ENCODE measurements around the gene SLC46A2. TPM values are rescaled to one million over a fixed set of nuclear protein-coding genes. Genes with fewer than 3 reads are reported as not detected.

SLC46A2 gene
- total RNA-seq, 1 donor from 2014 or later = not detected

DNA sequence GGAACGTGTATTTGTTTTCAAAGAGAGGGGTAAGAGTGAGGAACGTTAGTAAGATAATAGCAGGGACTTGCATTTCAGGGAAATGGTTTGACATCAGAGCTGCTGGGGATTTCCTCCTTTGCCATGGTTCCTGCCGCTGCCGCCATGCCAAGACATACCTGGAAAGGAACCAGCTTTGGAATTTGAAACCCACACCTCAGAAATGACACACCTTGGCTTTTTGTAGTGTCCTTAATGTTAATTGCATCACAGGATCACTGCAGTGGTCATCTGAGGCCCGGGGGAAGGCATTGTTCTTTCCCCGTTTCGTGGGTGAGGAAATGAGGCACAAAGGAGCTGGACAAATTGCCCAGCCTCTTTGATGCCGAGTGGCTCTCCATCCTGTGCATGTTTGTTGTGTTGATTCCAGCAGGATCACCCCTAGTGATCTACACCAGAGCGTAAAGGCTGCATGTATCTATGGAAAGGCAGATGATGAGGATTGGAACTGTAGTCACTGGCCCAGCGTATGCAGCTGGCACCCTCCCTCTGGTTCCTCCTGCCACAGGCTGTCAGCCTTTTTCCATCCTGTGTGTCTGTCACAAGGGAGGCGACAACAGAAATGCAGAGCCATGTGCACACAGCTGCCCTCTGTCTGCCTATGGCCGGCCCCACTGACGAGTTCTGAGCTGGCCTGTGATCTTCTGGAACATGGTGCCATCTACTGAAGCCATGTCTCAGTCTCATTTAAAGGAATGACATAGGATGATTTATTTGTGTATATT lies 37.8 kb downstream of the SLC46A2 start:
- H3K4me3 Mint-ChIP-seq (ENCODE audit: unreplicated experiment) = no peak overlapping the region
- peaks cover 9% of the 10 kb centered on the region for H3K36me3 Mint-ChIP-seq (ENCODE audit: low read depth, unreplicated experiment)
- H3K27ac Mint-ChIP-seq (ENCODE audit: unreplicated experiment) = peak overlapping the region; percentile 6
- DNase-seq (ENCODE audit: low spot score) = no peak
- H3K4me1 Mint-ChIP-seq (ENCODE audit: unreplicated experiment) = peaks cover 9% of the 10 kb centered on the region
- H3K27me3 Mint-ChIP-seq (ENCODE audit: unreplicated experiment) = peaks cover 8% of the 10 kb centered on the region
- TF ChIP-seq, protein P1, sequence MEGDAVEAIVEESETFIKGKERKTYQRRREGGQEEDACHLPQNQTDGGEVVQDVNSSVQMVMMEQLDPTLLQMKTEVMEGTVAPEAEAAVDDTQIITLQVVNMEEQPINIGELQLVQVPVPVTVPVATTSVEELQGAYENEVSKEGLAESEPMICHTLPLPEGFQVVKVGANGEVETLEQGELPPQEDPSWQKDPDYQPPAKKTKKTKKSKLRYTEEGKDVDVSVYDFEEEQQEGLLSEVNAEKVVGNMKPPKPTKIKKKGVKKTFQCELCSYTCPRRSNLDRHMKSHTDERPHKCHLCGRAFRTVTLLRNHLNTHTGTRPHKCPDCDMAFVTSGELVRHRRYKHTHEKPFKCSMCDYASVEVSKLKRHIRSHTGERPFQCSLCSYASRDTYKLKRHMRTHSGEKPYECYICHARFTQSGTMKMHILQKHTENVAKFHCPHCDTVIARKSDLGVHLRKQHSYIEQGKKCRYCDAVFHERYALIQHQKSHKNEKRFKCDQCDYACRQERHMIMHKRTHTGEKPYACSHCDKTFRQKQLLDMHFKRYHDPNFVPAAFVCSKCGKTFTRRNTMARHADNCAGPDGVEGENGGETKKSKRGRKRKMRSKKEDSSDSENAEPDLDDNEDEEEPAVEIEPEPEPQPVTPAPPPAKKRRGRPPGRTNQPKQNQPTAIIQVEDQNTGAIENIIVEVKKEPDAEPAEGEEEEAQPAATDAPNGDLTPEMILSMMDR (IDR thresholded peaks at IDR 0.05; ENCODE audit: unreplicated experiment) = no peak
- no peaks in the 10 kb centered on the region for H3K9me3 Mint-ChIP-seq (ENCODE audit: unreplicated experiment)

DNA sequence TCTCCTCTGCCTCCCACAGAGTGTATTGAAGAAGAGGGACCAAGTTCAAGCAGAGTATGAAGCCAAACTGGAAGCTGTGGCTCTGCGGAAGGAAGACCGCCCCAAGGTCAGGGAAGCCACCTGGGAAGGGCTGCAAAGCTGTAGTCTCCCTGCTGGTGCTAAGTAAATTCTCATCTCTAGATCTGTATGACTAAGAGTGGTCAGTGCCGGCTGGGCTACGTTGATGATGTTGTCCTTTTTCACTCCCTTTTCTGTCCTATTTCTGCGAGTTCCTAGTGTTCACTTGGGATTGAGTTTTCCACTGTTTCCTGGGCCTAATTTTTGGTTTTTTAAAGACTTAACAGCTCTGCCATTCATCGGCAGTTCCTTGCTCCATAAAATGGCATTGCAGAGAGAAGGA lies 39.8 kb downstream of the SLC46A2 start:
- Mint-ChIP-seq H3K27ac (ENCODE audit: unreplicated experiment) (no peak overlapping the region), H3K36me3 (ENCODE audit: low read depth, unreplicated experiment) (peaks cover 9% of the 10 kb centered on the region), H3K9me3 (ENCODE audit: unreplicated experiment) (no peaks in the 10 kb centered on the region), H3K4me3 (ENCODE audit: unreplicated experiment) (no peak overlapping the region), H3K4me1 (ENCODE audit: unreplicated experiment) (peaks cover 9% of the 10 kb centered on the region), H3K27me3 (ENCODE audit: unreplicated experiment) (peaks cover 9% of the 10 kb centered on the region)
- no peak for DNase-seq (ENCODE audit: low spot score)
- TF ChIP-seq, protein P1 (IDR thresholded peaks at IDR 0.05; ENCODE audit: unreplicated experiment) = no peak

DNA sequence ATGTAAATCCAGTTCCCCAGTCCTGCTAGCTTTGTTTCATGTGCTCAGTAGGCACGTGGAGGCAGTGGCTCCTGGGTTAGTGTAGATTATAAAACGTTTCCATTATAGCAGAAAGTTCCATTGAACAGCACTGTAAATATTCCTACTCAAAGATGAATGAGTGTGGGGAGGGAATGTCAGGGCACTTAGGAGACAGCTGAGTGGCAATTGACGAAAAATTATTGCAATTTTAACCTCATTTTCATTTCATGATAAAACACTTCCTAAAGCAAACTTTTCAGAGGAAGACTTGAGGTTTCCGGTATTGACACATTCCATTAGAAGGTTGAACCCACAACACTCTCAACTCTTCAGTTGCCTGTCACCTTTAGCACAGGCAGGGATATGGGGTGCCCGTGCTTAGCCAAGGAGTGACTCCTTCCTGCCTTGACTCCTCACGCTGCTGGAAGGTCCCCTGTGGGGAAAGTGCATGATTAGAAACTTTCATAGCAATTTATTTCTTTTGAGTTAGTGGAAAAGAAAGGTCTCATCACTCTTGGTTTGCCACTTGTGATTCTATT lies 41.2 kb downstream of the SLC46A2 start:
- Mint-ChIP-seq H3K27ac (ENCODE audit: unreplicated experiment) (no peak overlapping the region), H3K4me1 (ENCODE audit: unreplicated experiment) (peaks cover 12% of the 10 kb centered on the region), H3K4me3 (ENCODE audit: unreplicated experiment) (no peak overlapping the region), H3K36me3 (ENCODE audit: low read depth, unreplicated experiment) (peaks cover 9% of the 10 kb centered on the region), H3K27me3 (ENCODE audit: unreplicated experiment) (peaks cover 5% of the 10 kb centered on the region), H3K9me3 (ENCODE audit: unreplicated experiment) (no peaks in the 10 kb centered on the region)
- TF ChIP-seq, protein P1 (IDR thresholded peaks at IDR 0.05; ENCODE audit: unreplicated experiment) = no peak
- no peak for DNase-seq (ENCODE audit: low spot score)

DNA sequence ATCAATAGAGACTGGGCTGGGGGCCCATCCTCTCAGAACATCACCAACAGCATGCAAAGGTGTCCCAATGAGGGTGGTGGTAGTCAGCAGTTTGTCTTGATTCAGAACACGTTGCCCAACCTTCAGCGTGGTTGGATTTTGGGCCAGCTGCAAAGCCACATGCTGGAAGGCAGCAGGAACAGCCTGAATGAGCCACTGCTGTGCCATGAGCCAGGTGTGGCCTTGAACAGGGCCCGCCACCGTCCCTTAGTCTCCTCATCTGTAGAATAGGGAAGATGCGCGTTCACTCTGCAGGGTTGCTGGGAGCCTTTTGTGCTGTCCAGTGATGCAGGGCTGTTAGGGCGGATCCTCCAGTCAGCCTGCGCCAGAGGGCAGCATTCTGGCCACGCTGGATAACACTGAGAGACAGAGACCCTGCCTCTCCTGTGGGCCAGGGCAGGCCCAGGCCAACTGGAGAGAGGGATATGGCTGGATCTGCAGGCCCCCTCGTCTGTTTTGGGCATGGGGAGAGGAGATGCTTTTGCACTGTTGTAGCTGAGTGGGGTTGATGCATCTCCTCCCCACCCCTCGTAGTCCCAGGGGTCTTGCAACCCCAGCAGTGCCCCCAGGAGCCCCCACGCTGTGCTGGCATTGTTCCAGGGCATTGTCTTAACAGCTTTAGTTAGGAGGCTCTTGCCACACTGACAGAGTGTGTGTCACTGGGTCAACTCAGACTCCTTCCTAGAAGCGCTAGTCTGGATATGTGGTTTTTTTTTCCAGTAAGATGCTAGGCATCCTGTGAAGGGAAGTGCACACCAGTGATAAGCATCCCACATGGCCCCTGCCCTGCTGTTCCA lies 42.1 kb downstream of the SLC46A2 start:
- Mint-ChIP-seq H3K4me3 (ENCODE audit: unreplicated experiment) (no peak overlapping the region), H3K9me3 (ENCODE audit: unreplicated experiment) (no peaks in the 10 kb centered on the region), H3K36me3 (ENCODE audit: low read depth, unreplicated experiment) (peaks cover 9% of the 10 kb centered on the region), H3K27me3 (ENCODE audit: unreplicated experiment) (peaks cover 5% of the 10 kb centered on the region), H3K4me1 (ENCODE audit: unreplicated experiment) (peaks cover 12% of the 10 kb centered on the region), H3K27ac (ENCODE audit: unreplicated experiment) (no peak overlapping the region)
- no peak for DNase-seq (ENCODE audit: low spot score)
- TF ChIP-seq, protein P1 (IDR thresholded peaks at IDR 0.05; ENCODE audit: unreplicated experiment) = no peak
